ENCODE results near the gene LRRTM4.

The LRRTM4 gene

DNA sequence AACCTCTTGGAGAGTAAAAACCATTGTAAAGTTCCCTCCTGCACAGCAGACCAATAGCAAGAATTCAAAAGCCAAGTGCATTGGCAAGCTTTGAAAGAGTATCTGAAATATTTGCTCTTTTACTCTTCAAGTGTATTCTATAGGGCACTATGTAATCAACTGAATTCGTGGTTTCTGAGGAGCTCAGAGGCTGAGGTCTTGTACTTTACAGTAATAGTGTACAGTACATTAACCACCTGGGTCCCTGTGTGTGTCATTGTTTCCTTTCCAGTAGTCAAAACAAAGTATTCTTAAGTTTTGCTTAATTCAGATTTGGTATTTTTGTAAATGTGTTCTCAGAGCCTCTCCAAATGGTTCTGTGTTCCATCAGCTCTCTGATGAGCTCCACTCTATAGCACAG lies 769.7 kb downstream of the LRRTM4 start:
- Histone ChIP-seq H4K20me1 (peaks cover 0 to 12% (median 0%) of the 10 kb centered on the region in 11 experiments; a peak in 7 of 22 replicates), H3K9me3 (replicated peaks in 1 of 11) (peaks cover 0 to 9% (median 0%) of the 10 kb centered on the region in 11 experiments; a peak in 6 of 22 replicates), H3K4me2 (no peak overlapping the region), H3K27me3 (peaks cover 0 to 94% (median 21%) of the 10 kb centered on the region in 11 experiments; a peak in 12 of 22 replicates), H3K4me1 (peaks cover 10 to 18% (median 16%) of the 10 kb centered on the region in 10 experiments), H3K4me3 (no peak overlapping the region), H3K27ac (no peak overlapping the region), H3K36me3 (no peaks in the 10 kb centered on the region), H3K9ac (no peak overlapping the region)
- TF ChIP-seq Cebpa-rat (IDR thresholded peaks at IDR 0.05) = no peak

DNA sequence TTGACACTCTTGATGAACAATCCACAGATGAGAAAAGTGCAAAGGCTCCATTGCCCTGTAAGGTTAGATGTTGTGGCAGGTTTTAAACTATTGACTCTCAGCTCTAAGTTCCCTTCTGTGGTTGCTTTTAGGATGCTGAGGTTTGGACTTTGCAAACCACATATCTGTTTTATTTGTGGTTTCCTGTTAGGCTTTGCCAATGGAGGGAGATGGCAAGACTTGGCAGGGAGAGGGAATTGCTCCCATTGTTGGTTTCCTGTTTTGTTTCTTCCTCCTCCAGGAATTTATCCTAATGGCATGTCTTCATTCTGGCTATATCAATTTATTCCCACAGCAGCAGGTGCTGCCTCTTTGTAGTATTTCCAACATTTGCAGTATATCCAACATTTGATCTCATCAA lies 772.3 kb downstream of the LRRTM4 start:
- H3K9ac ChIP-seq = no peak overlapping the region

DNA sequence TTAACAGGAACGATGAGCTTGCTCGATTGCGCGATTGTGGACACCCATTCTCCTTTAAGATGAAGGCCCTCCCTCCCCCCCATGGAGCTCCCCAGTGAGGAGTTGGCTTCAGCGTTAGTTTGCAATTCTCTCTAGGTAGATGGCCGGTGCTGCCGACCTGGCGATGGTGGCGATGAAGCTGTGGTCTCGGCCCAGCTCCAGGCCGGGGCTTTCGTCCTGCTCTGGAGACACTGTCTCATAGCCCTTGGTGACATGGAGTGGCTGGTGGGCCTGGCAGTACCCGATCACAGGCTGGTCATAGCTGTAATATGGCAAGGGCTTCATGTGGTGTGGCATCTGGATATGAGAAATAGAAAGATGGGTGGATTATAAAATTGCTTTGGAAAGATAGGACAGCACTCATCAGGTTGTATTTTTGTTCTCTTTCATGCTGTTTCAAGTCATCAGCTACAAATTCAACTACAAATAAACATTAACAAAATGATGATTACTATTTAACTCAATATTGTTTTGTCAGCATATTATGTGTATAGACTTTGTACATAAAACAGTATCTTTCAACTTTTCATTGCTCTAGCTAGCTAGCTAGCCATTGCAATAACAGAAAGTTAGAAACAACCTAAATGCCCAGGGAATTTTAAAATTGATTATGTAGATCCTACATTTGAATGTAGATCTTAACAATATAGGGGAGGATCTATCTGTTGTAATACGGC lies 773.4 kb downstream of the LRRTM4 start:
- Histone ChIP-seq H3K36me3 (peaks cover 0 to 6% (median 0%) of the 10 kb centered on the region in 11 experiments; a peak in 1 of 22 replicates), H3K9ac (no peak overlapping the region), H4K20me1 (peaks cover 0 to 10% (median 0%) of the 10 kb centered on the region in 11 experiments; a peak in 7 of 22 replicates), H3K27ac (no peak overlapping the region), H3K27me3 (peaks cover 0 to 94% (median 21%) of the 10 kb centered on the region in 11 experiments; a peak in 12 of 22 replicates), H3K9me3 (replicated peaks in 1 of 11) (peaks cover 0 to 25% (median 9%) of the 10 kb centered on the region in 11 experiments; a peak in 12 of 22 replicates), H3K4me2 (no peak overlapping the region), H3K4me1 (peaks cover 10 to 18% (median 16%) of the 10 kb centered on the region in 10 experiments), H3K4me3 (no peak overlapping the region)
- TF ChIP-seq Cebpa-rat (IDR thresholded peaks at IDR 0.05) = no peak

More for the DNA sequence above, 772.3 kb downstream of the LRRTM4 start:
- Histone ChIP-seq H3K9me3 (replicated peaks in 1 of 11) (peaks cover 0 to 25% (median 9%) of the 10 kb centered on the region in 11 experiments; a peak in 12 of 22 replicates), H3K27ac (no peak overlapping the region), H3K4me3 (no peak overlapping the region), H3K27me3 (peaks cover 0 to 94% (median 21%) of the 10 kb centered on the region in 11 experiments; a peak in 12 of 22 replicates), H3K4me2 (peak overlapping the region; percentile 36 to 63 (median 47)), H4K20me1 (peaks cover 0 to 11% (median 0%) of the 10 kb centered on the region in 11 experiments; a peak in 7 of 22 replicates), H3K36me3 (peaks cover 0 to 6% (median 0%) of the 10 kb centered on the region in 11 experiments; a peak in 1 of 22 replicates), H3K4me1 (peaks cover 10 to 18% (median 16%) of the 10 kb centered on the region in 10 experiments)
- TF ChIP-seq Cebpa-rat (IDR thresholded peaks at IDR 0.05) = no peak

DNA sequence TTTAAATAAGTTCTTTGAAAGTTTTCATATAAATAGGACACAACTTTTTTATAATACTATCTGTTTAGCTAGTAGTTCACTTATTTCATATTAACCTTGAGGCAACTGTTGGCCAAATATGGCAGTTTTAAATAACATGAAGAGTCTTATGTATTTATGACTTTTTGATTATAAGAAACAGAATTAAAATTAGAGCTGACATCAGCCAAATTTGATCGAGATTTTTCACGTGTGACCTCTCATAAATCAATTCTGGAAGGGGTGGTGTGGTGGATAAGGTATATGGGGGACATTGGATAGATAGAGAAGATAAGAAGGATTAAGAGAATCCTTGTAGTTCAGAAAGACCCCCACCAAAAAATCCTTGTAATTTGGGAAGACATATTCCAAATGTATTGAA lies 776.6 kb downstream of the LRRTM4 start:
- peaks cover 0 to 10% (median 0%) of the 10 kb centered on the region in 11 experiments; a peak in 8 of 22 replicates for H4K20me1 ChIP-seq
- no peak overlapping the region for H3K4me3 ChIP-seq
- H3K4me2 ChIP-seq = no peak overlapping the region
- H3K9me3 ChIP-seq (replicated peaks in 1 of 11) = peaks cover 0 to 25% (median 9%) of the 10 kb centered on the region in 11 experiments; a peak in 12 of 22 replicates
- no peak for TF ChIP-seq Cebpa-rat (IDR thresholded peaks at IDR 0.05)
- no peak overlapping the region for H3K27ac ChIP-seq
- no peak overlapping the region for H3K9ac ChIP-seq
- peaks cover 10 to 14% (median 13%) of the 10 kb centered on the region in 10 experiments for H3K4me1 ChIP-seq
- H3K27me3 ChIP-seq = peaks cover 0 to 94% (median 7%) of the 10 kb centered on the region in 11 experiments; a peak in 11 of 22 replicates
- H3K36me3 ChIP-seq = peaks cover 0 to 6% (median 0%) of the 10 kb centered on the region in 11 experiments; a peak in 1 of 22 replicates

DNA sequence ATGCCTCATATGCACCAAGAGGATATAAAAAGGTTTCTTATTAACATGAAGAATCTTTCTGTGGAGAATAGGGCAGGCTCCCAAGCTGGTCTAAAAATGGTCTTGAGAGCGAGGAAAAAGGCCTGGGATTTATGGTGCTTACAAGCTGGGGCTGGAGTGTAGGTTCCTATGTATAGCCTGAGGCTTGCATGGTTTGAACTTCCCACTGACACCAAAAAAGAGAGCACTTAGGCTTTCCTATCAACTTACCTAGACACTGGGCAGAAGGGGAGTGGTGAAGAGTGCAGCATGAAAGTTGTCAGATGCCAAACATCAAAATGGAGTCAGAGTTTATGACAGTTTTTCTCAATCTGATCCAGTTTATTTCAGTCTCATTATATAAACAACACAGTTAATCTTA lies 784.6 kb downstream of the LRRTM4 start:
- TF ChIP-seq Cebpa-rat (IDR thresholded peaks at IDR 0.05) = no peak
- no peak overlapping the region for H3K4me2 ChIP-seq
- no peak overlapping the region for H3K4me3 ChIP-seq
- no peaks in the 10 kb centered on the region; a peak in 1 of 22 replicates for H4K20me1 ChIP-seq
- H3K27me3 ChIP-seq = peaks cover 0 to 84% (median 0%) of the 10 kb centered on the region in 11 experiments; a peak in 6 of 22 replicates
- H3K4me1 ChIP-seq = no peaks in the 10 kb centered on the region
- no peaks in the 10 kb centered on the region for H3K9me3 ChIP-seq (replicated peaks in 1 of 11)
- no peak overlapping the region for H3K27ac ChIP-seq
- H3K36me3 ChIP-seq = no peaks in the 10 kb centered on the region
- no peak overlapping the region for H3K9ac ChIP-seq

DNA sequence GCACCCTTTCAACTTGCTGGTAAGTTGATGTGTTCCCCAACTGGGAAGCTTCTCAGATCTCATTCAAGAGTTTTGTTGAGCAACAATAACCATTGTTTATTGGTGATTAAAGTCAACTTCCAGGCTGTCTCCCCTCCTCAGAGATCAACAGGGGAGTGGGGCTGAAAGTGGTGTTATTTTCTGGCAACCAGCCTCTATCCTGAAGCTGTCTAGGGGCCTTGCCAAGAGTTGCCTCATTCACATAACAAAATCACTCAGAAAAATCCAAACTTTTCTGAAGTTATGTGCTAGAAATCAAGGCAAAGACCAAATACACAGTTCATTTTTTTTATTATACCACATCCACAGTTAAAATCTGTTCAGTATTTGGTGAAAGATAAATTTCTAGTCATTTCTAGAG lies 788.4 kb downstream of the LRRTM4 start:
- Histone ChIP-seq H3K36me3 (no peaks in the 10 kb centered on the region), H3K27me3 (peaks cover 0 to 56% (median 0%) of the 10 kb centered on the region in 11 experiments; a peak in 4 of 22 replicates), H3K27ac (no peak overlapping the region), H3K9ac (no peak overlapping the region), H3K4me2 (no peak overlapping the region), H4K20me1 (no peaks in the 10 kb centered on the region), H3K4me3 (no peak overlapping the region), H3K9me3 (replicated peaks in 1 of 11) (no peaks in the 10 kb centered on the region), H3K4me1 (no peaks in the 10 kb centered on the region)
- no peak for TF ChIP-seq Cebpa-rat (IDR thresholded peaks at IDR 0.05)

DNA sequence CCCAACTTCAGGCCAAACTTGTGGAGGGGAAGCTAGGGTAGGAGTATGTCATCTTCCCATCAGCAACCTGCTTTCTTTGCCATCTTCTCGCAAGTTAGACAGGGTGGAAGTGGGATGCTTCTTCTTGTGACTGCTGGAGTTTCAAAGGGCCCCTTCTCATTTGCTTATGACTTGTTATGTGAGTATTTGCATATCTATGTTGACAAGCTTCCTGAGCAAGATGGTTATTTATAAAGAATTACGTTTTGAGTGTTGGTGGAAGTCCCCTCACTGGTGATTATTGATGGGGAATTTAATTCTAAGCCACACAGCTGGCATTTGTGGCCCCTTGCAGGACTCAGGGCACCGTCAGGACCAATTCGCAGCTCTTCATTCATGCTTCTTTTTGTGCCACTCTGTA lies 791.0 kb downstream of the LRRTM4 start:
- Histone ChIP-seq H3K4me3 (no peak overlapping the region), H3K9ac (no peak overlapping the region), H4K20me1 (no peaks in the 10 kb centered on the region), H3K27ac (no peak overlapping the region), H3K4me2 (no peak overlapping the region), H3K4me1 (no peaks in the 10 kb centered on the region), H3K9me3 (replicated peaks in 1 of 11) (no peaks in the 10 kb centered on the region), H3K27me3 (peaks cover 0 to 36% (median 0%) of the 10 kb centered on the region in 11 experiments; a peak in 4 of 22 replicates), H3K36me3 (no peaks in the 10 kb centered on the region)
- no peak for TF ChIP-seq Cebpa-rat (IDR thresholded peaks at IDR 0.05)

DNA sequence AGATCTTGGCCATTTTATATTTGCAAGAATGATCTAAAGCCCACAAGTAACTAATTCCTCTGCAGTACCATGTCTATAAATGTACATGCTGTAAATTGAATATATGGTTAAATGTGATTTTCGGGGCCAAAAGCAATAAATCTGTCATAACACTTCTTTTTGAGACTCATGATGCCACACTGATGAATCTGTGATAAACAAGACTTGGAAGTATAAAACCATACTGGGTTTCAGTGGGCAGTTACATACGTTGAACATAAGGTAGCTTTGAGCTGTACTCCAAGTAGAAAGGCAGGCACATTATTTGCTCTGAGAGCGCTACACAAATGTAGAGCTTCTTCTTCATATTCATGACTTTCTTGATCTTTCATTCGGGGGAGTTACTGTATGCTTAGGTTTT lies 792.2 kb downstream of the LRRTM4 start:
- no peak for TF ChIP-seq Cebpa-rat (IDR thresholded peaks at IDR 0.05)
- no peak overlapping the region for H3K9ac ChIP-seq
- no peaks in the 10 kb centered on the region for H3K4me1 ChIP-seq

DNA sequence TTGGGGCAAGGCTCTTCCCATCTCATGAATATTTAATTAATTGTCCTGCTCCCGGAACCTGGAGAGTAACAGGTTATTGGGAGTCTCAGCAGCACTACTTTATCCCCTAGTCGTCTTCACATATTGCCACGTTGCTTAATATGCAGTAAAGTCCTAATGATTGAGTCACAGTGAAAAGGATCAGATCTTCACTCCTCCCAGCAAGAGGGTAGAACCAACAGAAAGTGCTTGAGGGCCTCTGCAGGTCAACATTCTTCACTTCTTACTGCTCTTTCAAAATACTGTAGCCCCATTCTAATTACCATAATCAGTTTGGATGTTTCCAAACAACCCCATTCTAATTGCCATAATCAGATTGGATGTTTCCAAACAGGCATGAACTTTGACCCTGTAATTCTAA lies 801.0 kb downstream of the LRRTM4 start:
- Histone ChIP-seq H3K4me3 (no peak overlapping the region), H3K9ac (no peak overlapping the region), H3K27ac (no peak overlapping the region), H3K27me3 (no peaks in the 10 kb centered on the region), H3K36me3 (no peaks in the 10 kb centered on the region), H4K20me1 (no peaks in the 10 kb centered on the region), H3K4me2 (no peak overlapping the region), H3K4me1 (no peaks in the 10 kb centered on the region), H3K9me3 (replicated peaks in 1 of 11) (no peaks in the 10 kb centered on the region)
- TF ChIP-seq Cebpa-rat (IDR thresholded peaks at IDR 0.05) = no peak

More for the DNA sequence above, 792.2 kb downstream of the LRRTM4 start:
- no peaks in the 10 kb centered on the region for H4K20me1 ChIP-seq
- peaks cover 0 to 28% (median 0%) of the 10 kb centered on the region in 11 experiments; a peak in 4 of 22 replicates for H3K27me3 ChIP-seq
- no peak overlapping the region for H3K27ac ChIP-seq
- H3K4me3 ChIP-seq = no peak overlapping the region
- no peaks in the 10 kb centered on the region for H3K9me3 ChIP-seq (replicated peaks in 1 of 11)
- H3K36me3 ChIP-seq = no peaks in the 10 kb centered on the region
- no peak overlapping the region for H3K4me2 ChIP-seq
